AG09309 (cell line): Measurements from ENCODE around the gene PRKN.

Experiments
- DNase-seq: peaks from one replicate; pipeline ENCODE4 v3.0.0-alpha.2; 2010; ENCODE audit warnings: low read depth
- H3K4me3 ChIP-seq: 2 replicates; pipeline ENCODE4 v1.5.1; 2011; ENCODE audit warnings: mild to moderate bottlenecking, low read depth, low read length, moderate library complexity; ENCODE audit not compliant: control insufficient read depth
- CTCF ChIP-seq: IDR thresholded peaks from 2 replicates; pipeline ENCODE4 v1.5.1; 2011; ENCODE audit warnings: mild to moderate bottlenecking, low read depth, low read length, inconsistent platforms; ENCODE audit not compliant: insufficient read depth, control insufficient read depth; ENCODE audit errors: missing control alignments

PRKN gene

GRCh38 chr6:162613310-162613709, 114.3 kb downstream of the PRKN start:
- no peak for TF ChIP-seq CTCF
- H3K4me3 ChIP-seq = no peak overlapping the region
- no peak for DNase-seq

- no peak for TF ChIP-seq CTCF
- H3K4me3 ChIP-seq = no peak overlapping the region
- DNase-seq = no peak
Observed at GRCh38 chr6:162612613-162613012, 115.0 kb downstream of the PRKN start.

- no peak overlapping the region for H3K4me3 ChIP-seq
- no peak for DNase-seq
- TF ChIP-seq CTCF = no peak
Observed at GRCh38 chr6:162610351-162610750, 117.2 kb downstream of the PRKN start.

- H3K4me3 ChIP-seq = no peak overlapping the region
- TF ChIP-seq CTCF = no peak
- DNase-seq = no peak
Observed at GRCh38 chr6:162605881-162606280, 121.7 kb downstream of the PRKN start.

GRCh38 chr6:162603231-162604015, 124.1 kb downstream of the PRKN start:
- DNase-seq = no peak
- no peak overlapping the region for H3K4me3 ChIP-seq
- no peak for TF ChIP-seq CTCF

GRCh38 chr6:162602759-162603158, 124.8 kb downstream of the PRKN start:
- no peak for DNase-seq
- no peak for TF ChIP-seq CTCF
- no peak overlapping the region for H3K4me3 ChIP-seq

GRCh38 chr6:162596676-162597075, 130.9 kb downstream of the PRKN start:
- no peak overlapping the region for H3K4me3 ChIP-seq
- DNase-seq = no peak
- no peak for TF ChIP-seq CTCF
